HepG2 (cell line): ENCODE measurements around the gene NEK5. TPM values are rescaled to one million over a fixed set of nuclear protein-coding genes. Genes with fewer than 3 reads are reported as not detected.
A peak's percentile ranks its signal among the peaks of the same experiment; 100 is the strongest.

Experiments
- ATF1 ChIP-seq: IDR thresholded peaks from 2 replicates; pipeline ENCODE4 v1.6.1; 2016; ENCODE audit warnings: mild to moderate bottlenecking, control low read depth
- FOXJ3 ChIP-seq: sonication (generic); formaldehyde crosslinking; IDR thresholded peaks from 2 replicates; pipeline ENCODE4 v1.4.0; 2020; ENCODE audit warnings: missing genetic modification reagents, mild to moderate bottlenecking, borderline replicate concordance
- JUND ChIP-seq: sonication (generic); formaldehyde crosslinking; IDR thresholded peaks from 2 replicates; pipeline ENCODE4 v1.8.0; 2022; ENCODE audit warnings: mild to moderate bottlenecking, missing genetic modification reagents
- KDM2A ChIP-seq: sonication (generic); formaldehyde crosslinking; IDR thresholded peaks from 2 replicates; pipeline ENCODE4 v1.4.0; 2020; ENCODE audit warnings: low read depth, missing genetic modification reagents, borderline replicate concordance
- KDM4B ChIP-seq: sonication (generic); formaldehyde crosslinking; IDR thresholded peaks from 2 replicates; pipeline ENCODE4 v1.4.0; 2020; ENCODE audit warnings: missing genetic modification reagents
- KLF16 ChIP-seq, 2 experiments: sonication (generic) in 1 of 2; formaldehyde crosslinking in 1 of 2; IDR thresholded peaks; 2 replicates each; pipeline versions ENCODE4 v1.6.1 to v1.8.0; 2016 to 2023; ENCODE audit warnings: missing genetic modification reagents in 2 of 2, missing compliant biosample characterization in 1 of 2
- NBN ChIP-seq: fragments of 450-650 bp; conservative IDR thresholded peaks from 2 replicates; pipeline ENCODE4 v1.6.1; 2017
- NCOA1 ChIP-seq: sonication (generic); formaldehyde crosslinking; IDR thresholded peaks from 2 replicates; pipeline ENCODE4 v1.9.0; 2021; ENCODE audit warnings: missing genetic modification reagents
- NFKBIZ ChIP-seq: IDR thresholded peaks from 2 replicates; pipeline ENCODE4 v1.6.1; 2018; ENCODE audit warnings: missing genetic modification reagents, missing compliant biosample characterization
- NR2F1 ChIP-seq, 2 experiments: fragments of 450-650 bp in 1 of 2; formaldehyde crosslinking in 1 of 2; IDR thresholded peaks; 2 replicates each; pipeline versions ENCODE4 v1.5.0 to v1.6.1; 2016 to 2020; ENCODE audit warnings: mild to moderate bottlenecking in 1 of 2, missing compliant biosample characterization in 1 of 2, missing genetic modification reagents in 1 of 2, moderate library complexity in 1 of 2
- PCBP2 ChIP-seq: fragments of 200-400 bp; formaldehyde crosslinking; optimal IDR thresholded peaks from 2 replicates; pipeline ENCODE3; 2018; ENCODE audit warnings: low read length, low read depth; ENCODE audit not compliant: poor library complexity, severe bottlenecking
- TAF15 ChIP-seq: fragments of 200-400 bp; formaldehyde crosslinking; IDR thresholded peaks from one replicate; pipeline ENCODE4 v1.6.1; 2018; ENCODE audit warnings: mild to moderate bottlenecking, low read depth, low read length; ENCODE audit not compliant: poor library complexity, severe bottlenecking
- TBP ChIP-seq: sonication (generic); formaldehyde crosslinking; IDR thresholded peaks from 2 replicates; pipeline ENCODE4 v1.5.0; 2020; ENCODE audit warnings: missing genetic modification reagents
- YEATS2 ChIP-seq: sonication (generic); formaldehyde crosslinking; IDR thresholded peaks from 2 replicates; pipeline ENCODE4 v1.4.0; 2020; ENCODE audit warnings: missing genetic modification reagents, borderline replicate concordance
- ZNF10 ChIP-seq: sonication (generic); formaldehyde crosslinking; IDR thresholded peaks from 2 replicates; pipeline ENCODE4 v1.4.0; 2020; ENCODE audit warnings: mild to moderate bottlenecking, low read depth, missing genetic modification reagents, borderline replicate concordance
- ZNF546 ChIP-seq: sonication (generic); formaldehyde crosslinking; conservative IDR thresholded peaks from 2 replicates; pipeline ENCODE4 v1.8.1; 2023; ENCODE audit warnings: mild to moderate bottlenecking, missing genetic modification reagents
- ZNF781 ChIP-seq: sonication (generic); formaldehyde crosslinking; IDR thresholded peaks from 2 replicates; pipeline ENCODE4 v1.5.1; 2020; ENCODE audit warnings: borderline replicate concordance, mild to moderate bottlenecking, missing genetic modification reagents; ENCODE audit errors: not compliant biosample characterization
- ZNF891 ChIP-seq: sonication (generic); formaldehyde crosslinking; IDR thresholded peaks from 2 replicates; pipeline ENCODE4 v1.5.0; 2020; ENCODE audit warnings: mild to moderate bottlenecking, missing genetic modification reagents
- polyA plus RNA-seq, 8 experiments: library from polyadenylated mRNA; depleted of rRNA in 3 of 8; stranded (reverse) in 7 of 8; unstranded in 1 of 8; fragments of >200 nt; fragmentation: Illumina TruSeq in 4 of 8; extraction: Trizol in 4 of 8; gene quantifications; 2 replicates each; pipeline versions ENCODE4 v1.2.1 to v1.2.3, GENCODE V29; 2011 to 2016; ENCODE audit warnings: low read depth in 4 of 8, missing spikeins in 1 of 8, mixed read lengths in 1 of 8; ENCODE audit not compliant: insufficient read depth in 1 of 8
- total RNA-seq, 5 experiments: library from RNA; depleted of rRNA; stranded (reverse); fragments of >200 nt; fragmentation: Illumina TruSeq; extraction: Trizol; gene quantifications; 2 replicates each; pipeline ENCODE4 v1.2.3, GENCODE V29; 2016; ENCODE audit warnings: low read depth in 1 of 5
- TF ChIP-seq, protein P1 (sequence below): sonication (generic); formaldehyde crosslinking; IDR thresholded peaks from 2 replicates; pipeline ENCODE4 v1.5.0; 2020; ENCODE audit warnings: mild to moderate bottlenecking, missing genetic modification reagents
- TF ChIP-seq, protein P2 (sequence below), 2 experiments: fragments of 450-650 bp in 1 of 2; sonication (generic) in 1 of 2; formaldehyde crosslinking; IDR thresholded peaks; 2 replicates each; pipeline versions ENCODE4 v1.5.0 to v1.8.0; 2020 to 2022; ENCODE audit warnings: mild to moderate bottlenecking in 1 of 2, missing genetic modification reagents in 1 of 2
- TF ChIP-seq, protein P3 (sequence below): sonication (generic); formaldehyde crosslinking; IDR thresholded peaks from 2 replicates; pipeline ENCODE4 v1.8.0; 2022; ENCODE audit warnings: missing genetic modification reagents, mild to moderate bottlenecking, borderline replicate concordance
- TF ChIP-seq, protein P4 (sequence below): sonication (generic); formaldehyde crosslinking; IDR thresholded peaks from 2 replicates; pipeline ENCODE4 v1.8.1; 2023; ENCODE audit warnings: mild to moderate bottlenecking, inconsistent platforms, moderate library complexity, missing genetic modification reagents, borderline replicate concordance

The NEK5 gene
- total and polyA plus RNA-seq, 2 of the 13 experiments (the other 11 are each of a cell fraction or from before 2014, with no cell fraction given): 0.12 to 0.22 TPM

DNA sequence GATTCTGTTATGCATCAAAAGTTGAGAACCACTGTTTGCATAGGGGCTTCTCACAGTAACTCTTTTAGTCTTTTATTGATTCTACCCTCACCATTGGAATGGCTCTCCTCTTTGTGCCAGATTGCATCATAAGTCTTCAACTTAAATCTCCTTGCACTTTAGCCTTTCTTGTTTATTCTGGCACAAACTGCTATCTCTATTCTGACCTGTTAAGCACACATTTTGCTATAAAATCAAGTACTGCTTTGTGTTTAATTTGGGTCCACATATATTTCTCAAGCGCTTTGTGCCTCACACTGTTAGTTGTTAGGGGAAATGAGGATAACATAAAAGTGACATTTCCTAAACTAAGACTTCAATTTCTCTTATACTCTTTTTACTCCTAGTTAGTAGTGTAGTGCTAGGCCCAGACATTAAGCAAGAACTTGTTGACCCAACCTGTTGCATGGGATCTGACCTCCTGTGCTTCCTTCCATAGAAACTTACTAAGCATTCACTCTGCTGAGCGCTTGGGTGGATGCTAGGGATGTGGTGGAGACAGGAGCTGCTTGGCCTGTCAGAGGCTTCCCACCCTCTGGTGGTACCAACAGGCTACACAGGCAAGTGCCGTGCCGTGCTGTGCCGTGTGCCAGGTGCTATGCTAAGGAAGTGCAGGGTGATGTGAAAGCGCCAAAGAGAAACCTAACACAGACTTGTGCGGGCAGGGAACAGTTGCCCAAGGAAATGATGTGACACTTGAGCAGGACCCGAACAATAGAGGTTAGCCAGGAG lies 103.2 kb downstream of the NEK5 start (continued):
- TF ChIP-seq, protein P1, sequence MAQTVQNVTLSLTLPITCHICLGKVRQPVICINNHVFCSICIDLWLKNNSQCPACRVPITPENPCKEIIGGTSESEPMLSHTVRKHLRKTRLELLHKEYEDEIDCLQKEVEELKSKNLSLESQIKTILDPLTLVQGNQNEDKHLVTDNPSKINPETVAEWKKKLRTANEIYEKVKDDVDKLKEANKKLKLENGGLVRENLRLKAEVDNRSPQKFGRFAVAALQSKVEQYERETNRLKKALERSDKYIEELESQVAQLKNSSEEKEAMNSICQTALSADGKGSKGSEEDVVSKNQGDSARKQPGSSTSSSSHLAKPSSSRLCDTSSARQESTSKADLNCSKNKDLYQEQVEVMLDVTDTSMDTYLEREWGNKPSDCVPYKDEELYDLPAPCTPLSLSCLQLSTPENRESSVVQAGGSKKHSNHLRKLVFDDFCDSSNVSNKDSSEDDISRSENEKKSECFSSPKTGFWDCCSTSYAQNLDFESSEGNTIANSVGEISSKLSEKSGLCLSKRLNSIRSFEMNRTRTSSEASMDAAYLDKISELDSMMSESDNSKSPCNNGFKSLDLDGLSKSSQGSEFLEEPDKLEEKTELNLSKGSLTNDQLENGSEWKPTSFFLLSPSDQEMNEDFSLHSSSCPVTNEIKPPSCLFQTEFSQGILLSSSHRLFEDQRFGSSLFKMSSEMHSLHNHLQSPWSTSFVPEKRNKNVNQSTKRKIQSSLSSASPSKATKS (CRISPR knock-in tag): no peak; the same call in 1 of the 2 replicates
- no peak for TF ChIP-seq PCBP2
- TF ChIP-seq NCOA1 (CRISPR knock-in tag): 0 out of 2 replicates have a peak, but pooled peaks have one; percentile 75
- peak; percentile 96 for TF ChIP-seq FOXJ3 (CRISPR knock-in tag)
- no peak for TF ChIP-seq ZNF781 (CRISPR knock-in tag)
- TF ChIP-seq JUND (CRISPR knock-in tag): no peak
- TF ChIP-seq, protein P2, sequence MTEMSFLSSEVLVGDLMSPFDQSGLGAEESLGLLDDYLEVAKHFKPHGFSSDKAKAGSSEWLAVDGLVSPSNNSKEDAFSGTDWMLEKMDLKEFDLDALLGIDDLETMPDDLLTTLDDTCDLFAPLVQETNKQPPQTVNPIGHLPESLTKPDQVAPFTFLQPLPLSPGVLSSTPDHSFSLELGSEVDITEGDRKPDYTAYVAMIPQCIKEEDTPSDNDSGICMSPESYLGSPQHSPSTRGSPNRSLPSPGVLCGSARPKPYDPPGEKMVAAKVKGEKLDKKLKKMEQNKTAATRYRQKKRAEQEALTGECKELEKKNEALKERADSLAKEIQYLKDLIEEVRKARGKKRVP (CRISPR knock-in tag; IDR thresholded peaks at IDR 0.05): peak; percentile 80 to 98; a peak in 3 of 4 replicates
- no peak for TF ChIP-seq KDM4B (CRISPR knock-in tag)
- no peak for TF ChIP-seq ZNF546 (CRISPR knock-in tag)
- TF ChIP-seq, protein P3, sequence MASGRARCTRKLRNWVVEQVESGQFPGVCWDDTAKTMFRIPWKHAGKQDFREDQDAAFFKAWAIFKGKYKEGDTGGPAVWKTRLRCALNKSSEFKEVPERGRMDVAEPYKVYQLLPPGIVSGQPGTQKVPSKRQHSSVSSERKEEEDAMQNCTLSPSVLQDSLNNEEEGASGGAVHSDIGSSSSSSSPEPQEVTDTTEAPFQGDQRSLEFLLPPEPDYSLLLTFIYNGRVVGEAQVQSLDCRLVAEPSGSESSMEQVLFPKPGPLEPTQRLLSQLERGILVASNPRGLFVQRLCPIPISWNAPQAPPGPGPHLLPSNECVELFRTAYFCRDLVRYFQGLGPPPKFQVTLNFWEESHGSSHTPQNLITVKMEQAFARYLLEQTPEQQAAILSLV: peak; percentile 75; the same call in 1 of the 2 replicates
- TF ChIP-seq ZNF891: no peak
- 0 out of 2 replicates have a peak, but pooled peaks have one; percentile 32 for TF ChIP-seq ATF1 (CRISPR knock-in tag)
- TF ChIP-seq, protein P4, sequence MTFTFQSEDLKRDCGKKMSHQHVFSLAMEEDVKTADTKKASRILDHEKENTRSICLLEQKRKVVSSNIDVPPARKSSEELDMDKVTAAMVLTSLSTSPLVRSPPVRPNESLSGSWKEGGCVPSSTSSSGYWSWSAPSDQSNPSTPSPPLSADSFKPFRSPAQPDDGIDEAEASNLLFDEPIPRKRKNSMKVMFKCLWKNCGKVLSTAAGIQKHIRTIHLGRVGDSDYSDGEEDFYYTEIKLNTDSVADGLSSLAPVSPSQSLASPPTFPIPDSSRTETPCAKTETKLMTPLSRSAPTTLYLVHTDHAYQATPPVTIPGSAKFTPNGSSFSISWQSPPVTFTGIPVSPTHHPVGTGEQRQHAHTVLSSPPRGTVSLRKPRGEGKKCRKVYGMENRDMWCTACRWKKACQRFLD: no peak
- no peak for TF ChIP-seq KDM2A (CRISPR knock-in tag)
- TF ChIP-seq ZNF10 (CRISPR knock-in tag): no peak
- peak; percentile 84 to 94 for TF ChIP-seq NR2F1 (CRISPR knock-in tag; IDR thresholded peaks at IDR 0.05)
- TF ChIP-seq KLF16 (CRISPR knock-in tag; IDR thresholded peaks at IDR 0.05): peak in 1 of 2 experiments; percentile 90; a peak in 1 of 4 replicates
- TF ChIP-seq NFKBIZ (CRISPR knock-in tag): peak; percentile 58; the same call in 1 of the 2 replicates
- TF ChIP-seq YEATS2 (CRISPR knock-in tag): peak; percentile 36; the same call in 1 of the 2 replicates
- no peak for TF ChIP-seq TBP (CRISPR knock-in tag)
- no peak for TF ChIP-seq NBN
- TF ChIP-seq TAF15: no peak
